Fibroblast of skin of right quadriceps (primary cell): ENCODE data around the gene NVL.
A peak's percentile ranks its signal among the peaks of the same experiment; 100 is the strongest.

Experiments used
- DNase-seq: peaks from one replicate; pipeline ENCODE4 v3.0.0-alpha.2; 2013

NVL gene

DNA sequence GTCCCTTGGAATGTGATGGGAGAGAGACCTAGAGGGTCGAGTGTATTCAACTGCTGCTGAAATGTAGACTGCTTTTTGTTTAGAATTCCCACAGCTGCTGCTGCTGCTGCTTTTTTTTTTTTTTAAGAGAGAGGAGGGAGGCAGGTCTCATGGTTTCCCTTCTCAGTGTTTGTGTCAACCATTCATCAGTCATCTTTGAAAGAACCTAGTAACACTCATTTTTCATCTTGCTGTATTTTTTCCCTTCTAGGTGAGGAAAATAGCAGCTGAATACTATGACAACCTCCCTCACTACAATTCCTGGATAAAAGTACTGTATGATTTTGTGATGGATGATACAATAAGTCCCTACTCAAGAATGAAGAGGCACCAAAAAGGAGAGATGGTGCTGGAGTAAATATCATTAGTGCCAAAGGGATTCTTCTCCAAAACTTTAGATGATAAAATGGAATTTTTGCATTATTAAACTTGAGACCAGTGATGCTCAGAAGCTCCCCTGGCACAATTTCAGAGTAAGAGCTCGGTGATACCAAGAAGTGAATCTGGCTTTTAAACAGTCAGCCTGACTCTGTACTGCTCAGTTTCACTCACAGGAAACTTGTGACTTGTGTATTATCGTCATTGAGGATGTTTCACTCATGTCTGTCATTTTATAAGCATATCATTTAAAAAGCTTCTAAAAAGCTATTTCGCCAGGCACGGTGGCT lies 137.7 kb downstream of the NVL start:
- no peak for DNase-seq

DNA sequence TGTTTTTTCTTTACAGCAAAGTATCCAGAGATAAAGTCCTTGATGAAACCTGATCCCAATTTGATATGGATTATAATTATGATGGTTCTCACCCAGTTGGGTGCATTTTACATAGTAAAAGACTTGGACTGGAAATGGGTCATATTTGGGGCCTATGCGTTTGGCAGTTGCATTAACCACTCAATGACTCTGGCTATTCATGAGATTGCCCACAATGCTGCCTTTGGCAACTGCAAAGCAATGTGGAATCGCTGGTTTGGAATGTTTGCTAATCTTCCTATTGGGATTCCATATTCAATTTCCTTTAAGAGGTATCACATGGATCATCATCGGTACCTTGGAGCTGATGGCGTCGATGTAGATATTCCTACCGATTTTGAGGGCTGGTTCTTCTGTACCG lies 140.4 kb downstream of the NVL start:
- no peak for DNase-seq

DNA sequence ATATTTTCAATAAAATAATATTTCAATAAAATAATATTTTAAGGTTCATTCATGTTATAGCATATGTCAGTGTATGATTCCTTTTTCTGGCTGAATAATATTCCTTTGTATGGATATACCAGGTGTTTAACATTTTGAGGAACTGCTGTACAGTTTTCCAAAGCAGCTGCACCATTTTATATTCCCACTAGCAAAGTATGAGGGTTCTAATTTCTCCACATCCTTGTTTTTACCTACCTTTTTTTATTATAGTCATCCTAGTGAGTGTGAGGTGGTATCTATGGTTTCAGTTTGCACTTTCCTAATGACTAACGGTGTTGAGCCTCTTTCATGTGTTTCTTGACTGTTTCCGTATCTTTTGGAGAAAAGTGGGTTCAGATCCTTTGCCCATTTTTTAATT lies 141.7 kb downstream of the NVL start:
- DNase-seq, result no peak

DNA sequence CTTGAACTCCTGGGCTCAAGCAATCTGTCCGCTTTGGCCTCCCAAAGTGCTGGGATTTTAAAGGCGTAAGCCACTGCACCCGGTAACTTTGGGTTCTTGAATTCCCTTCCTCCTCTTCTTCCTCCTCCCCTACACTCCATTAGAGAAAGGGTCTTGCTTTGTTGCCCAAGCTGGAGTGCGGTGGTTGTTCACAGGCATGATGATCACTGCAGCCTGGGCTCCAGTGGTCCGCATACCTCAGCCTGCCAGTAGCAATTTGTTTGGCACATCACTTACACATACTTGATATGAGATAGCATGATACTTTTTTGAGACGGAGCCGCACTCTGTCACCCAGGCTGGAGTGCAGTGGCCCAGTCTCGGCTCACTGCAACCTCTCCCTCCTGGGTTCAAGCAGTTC lies 144.8 kb downstream of the NVL start:
- DNase-seq, result no peak

DNA sequence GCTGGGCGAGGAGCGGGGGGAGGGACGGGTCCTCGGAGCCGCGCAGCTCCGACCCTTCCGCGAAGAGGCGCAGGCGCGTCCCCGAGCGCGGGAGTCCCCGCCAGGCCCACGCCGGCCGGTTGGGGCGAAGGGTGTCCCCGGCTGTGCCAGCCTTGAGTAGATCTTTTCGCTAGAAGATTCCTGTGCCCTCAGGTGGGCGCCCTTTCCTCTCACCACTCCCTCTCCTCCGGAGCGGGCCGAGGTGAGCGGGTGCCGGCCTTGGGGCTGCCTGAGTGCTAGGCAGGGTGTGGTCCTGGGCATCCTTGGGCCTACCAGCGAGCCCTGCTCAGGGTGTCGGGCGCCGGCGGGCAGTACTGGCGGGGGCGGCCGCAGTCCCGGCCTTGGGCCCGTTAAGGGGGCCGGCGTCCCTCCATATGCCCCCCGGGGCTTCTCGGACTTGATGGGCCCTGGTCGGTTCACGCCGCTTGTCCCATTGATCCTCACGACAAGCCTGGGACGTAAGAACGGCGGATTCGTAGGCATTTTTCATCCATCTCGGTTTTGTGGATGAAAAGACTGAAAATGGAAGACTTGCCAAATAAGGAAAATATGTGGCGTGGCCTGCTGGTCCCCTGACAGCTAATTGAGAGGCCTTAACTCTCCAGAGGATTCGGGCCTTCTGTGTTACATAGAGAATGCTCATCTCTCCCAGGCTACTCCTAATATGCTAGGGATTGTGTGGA lies 146.2 kb downstream of the NVL start:
- peak; percentile 76 for DNase-seq

DNA sequence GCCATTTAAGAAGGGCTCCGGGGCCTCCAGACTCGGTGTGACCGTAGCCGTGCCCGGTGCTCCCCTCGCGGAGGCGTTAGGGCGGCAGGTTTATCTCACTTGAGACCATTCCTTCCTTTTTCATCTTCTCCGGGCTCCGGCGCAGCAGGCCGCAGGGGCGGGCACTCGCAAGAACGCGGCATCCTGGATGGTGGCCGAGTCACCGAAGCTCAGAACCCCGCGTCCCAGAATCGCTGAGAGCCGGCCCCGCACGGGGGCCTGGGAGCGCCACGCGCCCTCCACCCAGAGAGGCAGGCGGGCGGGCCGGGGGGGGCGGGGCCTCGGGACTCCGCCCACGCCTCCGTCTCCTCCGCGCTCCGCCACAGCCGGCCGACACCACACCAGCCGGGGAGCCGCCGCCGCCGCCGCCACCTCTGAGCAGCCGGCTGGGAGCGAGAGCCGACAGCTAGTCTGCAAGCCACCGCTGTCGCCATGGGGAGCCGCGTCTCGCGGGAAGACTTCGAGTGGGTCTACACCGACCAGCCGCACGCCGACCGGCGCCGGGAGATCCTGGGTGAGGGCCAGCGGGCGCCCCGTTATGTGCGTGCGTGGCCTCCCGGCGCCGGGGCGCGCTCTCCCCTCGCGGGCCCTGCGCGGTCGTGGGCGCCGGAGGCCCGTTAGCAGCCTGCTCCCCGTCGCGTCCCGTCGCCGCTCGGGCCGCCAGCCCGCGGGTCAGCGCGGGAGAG lies 146.9 kb downstream of the NVL start, which contains the start of gene DEGS1:
TSS of gene DEGS1 (plus strand) at position 375 of the 725 bp plus-strand sequence. CDS start at position 472, 97 bp downstream.
- DNase-seq, result peak; percentile 85

DNA sequence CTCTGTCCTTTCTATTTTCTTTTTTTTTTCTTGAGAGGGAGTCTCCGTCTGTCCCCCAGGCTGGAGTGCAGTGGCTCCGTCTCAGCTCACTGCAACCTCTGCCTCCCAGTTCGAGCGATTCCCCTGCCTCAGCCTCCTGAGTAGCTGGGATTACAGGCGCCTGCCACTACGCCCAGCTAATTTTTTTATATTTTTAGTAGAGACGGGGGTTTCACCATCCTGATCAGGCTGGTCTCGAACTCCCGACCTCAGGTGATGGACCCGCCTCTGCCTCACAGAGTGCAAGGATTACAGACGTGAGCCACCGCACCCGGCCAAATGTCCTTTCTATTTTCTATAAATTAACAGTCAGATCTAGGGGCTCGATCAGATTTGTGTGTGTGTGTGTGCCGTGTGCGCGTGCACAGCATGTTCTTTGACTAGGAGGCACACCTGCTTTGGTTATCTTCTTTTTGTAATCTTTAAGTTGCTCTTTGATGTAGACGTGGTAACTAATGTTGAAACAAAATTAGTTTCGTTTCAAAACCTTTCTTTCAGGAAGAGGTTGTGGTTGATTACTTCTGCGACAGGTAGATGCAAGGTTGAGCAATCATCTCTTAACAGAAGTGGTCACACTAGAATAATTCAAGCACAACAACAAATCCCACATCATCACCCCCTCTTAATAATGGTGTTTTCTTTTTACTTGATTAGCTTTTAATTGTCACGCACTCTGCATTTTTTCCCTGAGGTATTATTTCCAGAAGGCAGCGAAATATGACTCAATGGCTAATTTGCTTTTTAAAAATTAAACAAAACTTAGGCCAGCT lies 147.7 kb downstream of the NVL start:
- no peak for DNase-seq

DNA sequence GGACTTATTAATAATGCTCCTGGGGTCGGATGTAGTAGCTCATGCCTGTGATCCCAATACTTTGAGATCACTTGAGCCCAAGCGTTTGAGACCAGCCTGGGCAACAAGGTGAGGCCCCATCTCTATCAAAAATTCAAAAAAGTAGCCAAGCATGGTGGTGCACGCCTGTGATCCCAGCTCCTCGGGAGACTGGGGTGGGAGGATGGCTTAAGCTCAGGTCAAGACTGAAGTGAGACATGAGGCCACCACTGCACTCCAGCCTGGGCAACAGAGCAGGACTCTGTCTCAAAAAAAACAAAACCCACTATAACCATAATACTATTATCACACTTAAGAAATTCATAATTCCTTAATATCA lies 148.5 kb downstream of the NVL start:
- no peak for DNase-seq

DNA sequence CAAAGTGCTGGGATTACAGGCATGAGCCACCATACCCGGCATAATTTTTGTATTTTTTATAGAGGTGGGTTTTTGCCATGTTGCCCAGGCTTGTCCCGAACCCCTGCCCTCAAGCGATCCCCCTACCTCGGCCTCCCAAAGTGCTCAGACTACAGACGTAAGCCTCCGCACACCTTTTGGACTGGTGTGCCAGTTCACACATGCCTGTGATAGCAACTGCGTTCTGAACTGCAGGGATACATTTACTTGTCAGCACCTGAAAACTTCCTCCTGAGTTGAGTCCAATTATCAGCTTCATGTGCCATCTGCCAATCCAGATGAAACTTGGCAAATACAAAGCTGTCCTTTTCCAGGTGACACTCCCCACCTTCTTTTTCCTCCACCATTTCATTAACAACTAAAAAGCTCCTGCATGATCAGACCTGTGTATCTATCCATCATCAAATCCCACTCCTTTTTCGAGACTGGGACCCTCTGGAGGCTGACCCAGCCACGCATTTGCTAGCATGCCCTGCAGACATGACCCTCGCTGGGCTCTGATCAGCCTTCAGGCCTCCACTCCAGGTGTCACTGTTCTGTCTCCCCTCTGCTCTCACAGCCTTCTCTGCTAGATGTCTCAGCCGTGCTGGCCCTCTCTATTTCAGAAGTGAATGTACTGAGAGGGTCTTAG lies 149.1 kb downstream of the NVL start:
- no peak for DNase-seq

DNA sequence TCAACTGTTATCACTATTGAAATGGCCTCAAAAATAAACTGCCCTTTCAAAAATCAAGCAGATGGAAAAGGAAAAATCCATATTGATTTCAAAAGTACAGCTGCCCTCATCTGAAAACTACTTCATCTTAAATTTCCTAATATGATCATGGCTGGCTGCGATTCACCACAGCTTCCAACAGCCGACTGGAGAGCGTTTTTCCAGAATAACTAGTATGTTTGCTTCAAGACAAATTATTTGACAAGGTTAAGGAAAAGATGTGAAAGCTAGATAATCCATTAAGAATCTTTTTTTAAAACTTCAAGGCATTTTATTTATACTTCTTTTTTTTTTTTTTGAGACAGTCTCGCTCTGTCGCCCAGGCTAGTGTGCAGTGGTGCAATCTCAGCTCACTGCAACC lies 151.1 kb downstream of the NVL start:
- no peak for DNase-seq

DNA sequence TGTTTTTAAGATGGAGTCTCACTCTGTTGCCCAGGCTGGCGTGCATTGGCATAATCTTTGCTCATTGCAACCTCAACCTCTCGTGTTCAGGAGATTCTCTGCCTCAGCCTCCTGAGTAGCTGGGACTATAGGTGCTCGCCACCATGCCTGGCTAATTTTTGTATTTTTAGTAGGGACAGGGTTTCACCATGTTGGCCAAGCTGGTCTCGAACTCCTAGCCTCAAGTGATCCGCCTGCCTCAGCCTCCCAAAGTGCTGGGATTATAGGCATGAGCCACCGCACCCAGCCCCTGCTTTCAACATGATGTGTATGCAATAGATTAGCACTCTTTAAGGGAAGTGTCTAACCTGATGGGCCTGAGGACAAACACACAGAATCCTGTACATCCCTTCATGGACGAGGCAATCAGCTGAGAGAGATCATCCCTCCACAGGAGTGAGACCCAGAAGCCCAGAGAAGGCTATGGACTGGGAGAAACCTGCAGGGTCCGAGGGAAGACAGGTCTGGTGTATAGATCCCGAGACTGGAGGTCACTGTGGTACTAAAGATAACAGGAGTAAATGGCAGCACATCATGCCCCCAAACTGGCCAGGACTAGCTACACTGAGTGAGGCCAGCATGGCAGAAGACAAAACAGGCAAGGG lies 152.5 kb downstream of the NVL start:
- DNase-seq, result no peak
